MCF 10A (cell line): ENCODE measurements around the gene UTF1. TPM values are rescaled to one million over a fixed set of nuclear protein-coding genes. Genes with fewer than 3 reads are reported as not detected.

Experiments
- BruUV-seq: library from RNA; stranded (reverse); fragments of 400-500 nt; replicated peaks from 2 replicates; lab custom pipeline; 2021; lab: Mats Ljungman, UMichigan
- CTCF ChIA-PET: fragments of 300-600 bp; sonication (Branson Sonifier 250); formaldehyde crosslinking; extraction: SDS; loops from one replicate; lab custom pipeline; 2021; ENCODE audit warnings: antibody characterized with exemption, inconsistent platforms; lab: Yijun Ruan, JAX
- POLR2A ChIA-PET: fragments of 300-600, 350-650 bp; sonication (Branson Sonifier 250); formaldehyde crosslinking; extraction: SDS; loops from one replicate; lab custom pipeline; 2020; ENCODE audit warnings: antibody characterized with exemption, inconsistent platforms; lab: Yijun Ruan, JAX
- DNase-seq: peaks from one replicate; pipeline ENCODE4 v3.0.0-alpha.2; 2018; ENCODE audit not compliant: unreplicated experiment
- H3K27ac Mint-ChIP-seq: one replicate; pipeline ENCODE4 v1.8.0; 2022; ENCODE audit warnings: mild to moderate bottlenecking, low read depth, mixed read lengths; ENCODE audit not compliant: unreplicated experiment
- H3K27me3 Mint-ChIP-seq: one replicate; pipeline ENCODE4 v1.8.0; 2022; ENCODE audit warnings: mixed read lengths; ENCODE audit not compliant: insufficient read depth, unreplicated experiment
- H3K36me3 Mint-ChIP-seq: one replicate; pipeline ENCODE4 v1.8.0; 2022; ENCODE audit warnings: mild to moderate bottlenecking, moderate library complexity, mixed read lengths; ENCODE audit not compliant: insufficient read depth, unreplicated experiment
- H3K4me1 Mint-ChIP-seq: one replicate; pipeline ENCODE4 v1.8.0; 2022; ENCODE audit warnings: mixed read lengths; ENCODE audit not compliant: insufficient read depth, unreplicated experiment
- H3K4me3 Mint-ChIP-seq: one replicate; pipeline ENCODE4 v1.8.0; 2022; ENCODE audit warnings: mild to moderate bottlenecking, moderate library complexity, mixed read lengths; ENCODE audit not compliant: unreplicated experiment
- H3K9me3 Mint-ChIP-seq: one replicate; pipeline ENCODE4 v1.8.0; 2022; ENCODE audit warnings: mixed read lengths; ENCODE audit not compliant: unreplicated experiment
- CTCF ChIP-seq: fragments of 200-600 bp; IDR thresholded peaks from one replicate; pipeline ENCODE4 v1.8.0; 2022; ENCODE audit warnings: antibody characterized with exemption, mild to moderate bottlenecking; ENCODE audit not compliant: unreplicated experiment
- intact Hi-C: fragments of 100-400 bp; cut with micrococcal nuclease; formaldehyde crosslinking; loops from 2 replicates; pipeline ENCODE4 v1.14.1; 2022
- total RNA-seq: library from RNA; stranded (reverse); gene quantifications from 2 replicates; pipeline ENCODE4 v1.2.3, GENCODE V29; 2022

UTF1 gene
- total RNA-seq, 1 experiment from 2014 or later: not detected

- intact Hi-C loops: no loop called here
- Mint-ChIP-seq H3K4me3 (no peak overlapping the region), H3K27ac (no peak overlapping the region), H3K9me3 (no peaks in the 10 kb centered on the region), H3K36me3 (no peaks in the 10 kb centered on the region), H3K27me3 (no peaks in the 10 kb centered on the region), H3K4me1 (no peaks in the 10 kb centered on the region)
- ChIA-PET POLR2A (no interaction called here), CTCF (no interaction called here)
- no peak for DNase-seq
- no peak for TF ChIP-seq CTCF
- BruUV-seq: no TSS peak
Observed at GRCh38 chr10:133270773-133271297, 40.8 kb downstream of the UTF1 start.

- Mint-ChIP-seq H3K9me3 (no peaks in the 10 kb centered on the region), H3K36me3 (no peaks in the 10 kb centered on the region), H3K27ac (no peak overlapping the region), H3K27me3 (no peaks in the 10 kb centered on the region), H3K4me3 (no peak overlapping the region), H3K4me1 (no peaks in the 10 kb centered on the region)
- ChIA-PET CTCF (interaction anchor here (1.1 kb wide), 1 partner anchor 138 kb away, joined by 3 read pairs; no protein-coding TSS in a partner anchor), POLR2A (no interaction called here)
- TF ChIP-seq CTCF: no peak
- DNase-seq: no peak
- no TSS peak for BruUV-seq
- intact Hi-C loops: no loop called here
Observed at GRCh38 chr10:133271521-133272300, 41.7 kb downstream of the UTF1 start.

- BruUV-seq: no TSS peak
- Mint-ChIP-seq H3K27ac (no peak overlapping the region), H3K27me3 (no peaks in the 10 kb centered on the region), H3K36me3 (no peaks in the 10 kb centered on the region), H3K9me3 (no peaks in the 10 kb centered on the region), H3K4me3 (no peak overlapping the region), H3K4me1 (peaks cover under 1% of the 10 kb centered on the region)
- CTCF ChIA-PET: interaction anchor here (0.5 to 1.1 kb wide), 2 partner anchors 139 to 782 kb away, joined by 3 read pairs; no protein-coding TSS in a partner anchor
- POLR2A ChIA-PET: no interaction called here
- DNase-seq: no peak
- intact Hi-C loops: no loop called here
- TF ChIP-seq CTCF: no peak
Observed at GRCh38 chr10:133272301-133272963, 42.4 kb downstream of the UTF1 start.

- Mint-ChIP-seq H3K27me3 (no peaks in the 10 kb centered on the region), H3K36me3 (no peaks in the 10 kb centered on the region), H3K4me1 (peaks cover 6% of the 10 kb centered on the region), H3K9me3 (no peaks in the 10 kb centered on the region), H3K27ac (no peak overlapping the region), H3K4me3 (no peak overlapping the region)
- POLR2A ChIA-PET: no interaction called here
- no TSS peak for BruUV-seq
- no peak for TF ChIP-seq CTCF
- DNase-seq: no peak
- intact Hi-C loops: no loop called here
- CTCF ChIA-PET: no interaction called here
Observed at GRCh38 chr10:133272964-133273420, 43.0 kb downstream of the UTF1 start.
